GM18861 (cell line): ENCODE data around the gene BCL11A.
A peak's percentile ranks its signal among the peaks of the same experiment; 100 is the strongest.
"Not testable (repeated sequence)": the region's sequence is repeated elsewhere in the genome, so short reads cannot be mapped to it uniquely, and the experiment has no call there.

Source experiments
- ATAC-seq: cut with Tn5 transposase; IDR thresholded peaks from one replicate; pipeline ENCODE4 v1.9.1; 2021; ENCODE audit not compliant: unreplicated experiment

The BCL11A gene

DNA sequence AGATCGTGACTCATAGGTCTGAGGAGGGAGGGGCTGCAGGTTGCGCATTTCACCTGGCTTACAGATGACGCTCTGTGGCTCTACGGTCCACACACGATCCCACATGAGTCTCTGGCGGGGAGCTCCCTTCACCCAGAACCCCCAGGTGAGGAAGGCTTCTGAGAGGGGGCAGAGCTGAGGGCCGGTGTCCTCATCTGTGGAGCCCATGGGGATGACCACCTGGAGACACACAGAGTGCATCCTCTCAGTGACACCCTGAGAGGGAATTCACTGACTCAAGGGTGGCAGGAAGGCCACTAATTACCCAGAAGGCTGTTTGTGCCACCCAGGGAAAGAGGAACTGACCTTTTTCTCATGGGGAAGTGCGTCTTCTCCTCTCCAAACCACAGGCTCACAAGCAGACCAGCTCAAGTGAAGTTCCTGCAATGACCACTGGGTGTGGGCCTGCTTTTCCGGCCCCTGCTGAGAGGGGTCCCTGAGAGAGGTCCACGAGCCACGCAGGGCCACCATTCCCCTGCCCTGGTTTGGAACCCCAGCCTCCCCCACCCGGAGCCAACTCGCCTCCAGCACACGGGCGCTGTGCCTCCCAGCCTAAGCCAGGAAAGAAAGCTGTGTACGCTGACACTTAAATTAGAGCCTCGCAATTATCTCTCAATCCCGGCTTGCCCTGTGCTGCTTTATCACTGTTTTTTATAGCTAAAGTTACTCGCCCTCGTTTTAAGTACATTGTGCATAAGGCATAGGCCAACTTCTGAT lies 114.1 kb downstream of the BCL11A start:
- ATAC-seq = peak; percentile 99

DNA sequence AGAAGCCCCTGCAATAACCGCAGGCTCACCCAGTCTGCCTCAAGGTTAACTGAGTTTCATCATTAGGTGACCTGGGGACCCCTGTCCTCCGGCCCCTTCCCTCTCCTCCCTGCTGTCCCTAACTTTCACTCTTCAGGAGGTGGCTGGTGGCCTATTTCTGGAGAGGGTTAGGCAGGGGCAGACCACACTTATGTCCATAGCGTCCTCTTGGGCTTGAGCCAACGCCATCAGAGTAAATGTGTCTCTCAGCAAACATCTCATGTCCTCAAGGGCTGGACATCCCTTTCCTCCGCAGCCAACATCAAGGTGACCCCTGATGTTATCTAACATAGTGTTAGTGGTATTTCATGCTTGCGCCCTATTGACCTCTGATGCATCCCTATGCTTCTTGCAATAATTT lies 114.8 kb downstream of the BCL11A start:
- ATAC-seq = no peak

DNA sequence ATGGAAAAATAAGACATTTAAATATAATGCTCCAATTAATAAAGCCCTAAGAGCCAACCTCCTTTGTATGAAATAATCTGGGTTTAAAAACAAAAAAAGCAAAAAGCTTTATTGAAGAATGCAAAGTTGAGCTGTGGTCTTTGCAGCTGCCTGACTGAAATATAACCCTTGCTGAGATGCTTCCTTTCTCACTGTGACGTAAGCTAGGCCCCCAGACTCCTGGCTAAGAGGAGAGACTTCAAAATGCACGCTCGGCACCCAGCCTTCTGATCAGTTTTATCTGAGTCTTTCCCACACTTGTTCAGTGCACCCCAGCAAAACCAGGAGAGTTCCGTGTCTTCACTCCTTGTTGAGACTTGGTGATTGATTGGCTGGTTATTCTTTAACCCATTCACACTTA lies 115.3 kb downstream of the BCL11A start:
- ATAC-seq = no peak

DNA sequence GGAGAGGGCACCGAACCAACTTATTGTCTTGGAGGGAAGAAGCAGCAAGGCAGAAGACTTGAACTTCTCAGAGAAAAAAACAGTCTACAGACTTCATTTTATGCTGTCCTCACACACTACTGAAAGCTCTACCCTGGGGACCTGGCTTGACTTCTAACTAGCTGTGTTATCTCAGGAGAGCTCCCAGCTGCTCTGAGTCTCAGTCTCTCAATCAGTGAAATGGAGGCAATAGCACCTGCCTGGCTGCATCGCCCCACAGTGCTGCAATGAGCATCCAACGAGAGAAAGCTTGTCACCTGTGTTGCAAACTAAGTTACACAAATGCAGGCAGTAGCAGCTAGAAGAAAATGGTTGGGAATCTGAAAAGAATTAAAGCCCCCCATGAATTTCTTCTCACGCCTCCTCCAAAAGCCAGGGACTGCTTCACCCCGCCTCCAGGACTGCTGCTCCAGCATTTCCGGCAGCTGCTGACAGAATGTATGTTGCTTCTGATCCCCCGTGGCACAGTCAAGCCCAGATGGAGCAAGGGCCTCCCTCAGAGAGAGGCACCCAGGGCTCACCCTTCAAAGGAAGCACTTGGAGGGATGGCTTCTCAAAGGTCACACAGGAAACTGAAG lies 116.3 kb downstream of the BCL11A start:
- ATAC-seq = no peak

DNA sequence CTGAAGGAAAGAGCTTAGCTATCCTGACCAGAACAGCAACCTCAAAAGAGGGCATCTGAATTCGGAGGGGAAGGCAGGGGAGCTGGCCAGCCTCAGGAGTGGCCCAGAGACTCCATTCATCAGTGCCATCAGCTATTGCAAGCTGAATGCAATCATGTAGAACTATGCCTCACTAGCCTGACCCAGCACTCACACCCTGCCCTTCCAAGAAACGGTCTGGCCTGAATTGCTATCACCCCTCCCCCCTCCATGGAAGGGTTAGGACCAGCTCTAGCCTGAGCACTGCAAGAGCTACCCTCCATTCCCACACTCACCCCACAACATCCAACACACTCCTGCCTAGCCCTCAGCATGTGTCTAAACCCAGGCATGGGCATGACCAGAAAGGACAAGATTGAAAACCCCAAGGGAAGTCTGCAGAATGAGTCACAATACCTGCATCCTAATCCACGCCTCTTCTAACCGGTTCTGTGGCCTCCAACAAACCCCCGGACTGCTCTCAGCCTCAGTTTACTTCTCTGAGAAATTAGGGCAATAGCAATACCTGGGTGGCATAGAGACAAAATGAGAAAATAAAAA lies 120.3 kb downstream of the BCL11A start:
- no peak for ATAC-seq

GRCh38 chr2:60432035-60432601 lies 121.3 kb downstream of the BCL11A start:
- ATAC-seq = no peak

GRCh38 chr2:60429681-60430080 lies 123.8 kb downstream of the BCL11A start:
- ATAC-seq = no peak

GRCh38 chr2:60426880-60427279 lies 126.6 kb downstream of the BCL11A start:
- ATAC-seq = no peak

DNA sequence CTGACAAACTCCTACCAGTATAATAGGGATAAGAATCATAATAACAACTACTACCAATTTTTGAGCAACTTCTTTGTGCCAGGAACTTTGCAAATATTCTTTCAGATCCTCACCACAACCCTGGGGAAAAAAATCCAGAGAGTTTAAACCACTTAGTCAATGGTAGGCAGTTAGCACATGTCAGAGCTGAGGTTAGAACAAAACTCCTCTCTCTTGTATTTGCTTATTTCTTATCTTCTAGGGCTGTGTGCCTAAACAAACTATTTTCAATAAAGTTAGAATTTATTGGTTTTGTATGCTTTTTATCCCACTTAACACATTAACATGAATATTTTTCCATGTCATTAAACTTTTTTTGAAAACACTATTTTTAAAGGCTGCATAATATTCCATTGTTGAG lies 127.1 kb downstream of the BCL11A start:
- ATAC-seq = no peak

- ATAC-seq = no peak
These were observed 129.2 kb downstream of the BCL11A start for GRCh38 chr2:60424233-60424632.

DNA sequence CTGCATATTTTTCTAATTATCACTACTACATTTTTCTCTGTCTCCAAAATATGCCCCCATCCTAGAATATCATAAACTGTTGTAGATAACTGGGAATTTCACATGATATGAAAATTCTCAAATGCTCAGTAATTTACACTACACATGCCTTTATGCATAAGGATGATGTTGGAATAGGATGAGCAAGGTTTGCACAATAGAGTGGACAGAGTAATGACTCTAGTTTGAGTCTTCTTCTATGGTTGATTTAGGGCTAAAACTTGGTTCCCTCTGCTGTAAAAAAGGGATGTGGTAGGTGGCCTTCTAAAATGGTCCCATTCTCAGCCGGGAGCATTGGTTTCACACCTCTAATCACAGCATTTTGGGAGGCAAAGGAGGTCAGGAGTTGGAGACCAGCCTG lies 129.9 kb downstream of the BCL11A start:
- no peak for ATAC-seq

- no peak for ATAC-seq
These were observed 130.5 kb downstream of the BCL11A start for GRCh38 chr2:60422826-60423483.

DNA sequence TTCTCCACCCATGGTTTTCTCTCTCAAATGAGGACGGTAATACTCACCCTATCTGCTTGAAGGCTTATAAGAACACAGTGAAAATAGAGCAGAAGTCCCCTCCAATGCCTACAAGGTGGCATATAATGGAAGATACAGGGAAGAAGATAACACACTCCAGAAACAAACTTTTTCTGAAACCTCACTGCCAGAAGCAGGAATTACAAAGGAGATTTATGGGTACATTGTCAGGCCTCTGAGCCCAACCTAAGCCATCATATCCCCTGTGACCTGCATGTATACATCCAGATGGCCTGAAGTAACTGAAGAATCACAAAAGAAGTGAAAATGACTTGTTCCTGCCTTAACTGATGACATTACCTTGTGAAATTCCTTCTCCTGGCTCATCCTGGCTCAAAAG lies 136.2 kb downstream of the BCL11A start:
- not testable (repeated sequence) for ATAC-seq

- no peak for ATAC-seq
These were observed 137.0 kb downstream of the BCL11A start for GRCh38 chr2:60416221-60417008.

GRCh38 chr2:60415814-60416213 lies 137.6 kb downstream of the BCL11A start:
- no peak for ATAC-seq

- no peak for ATAC-seq
These were observed 138.8 kb downstream of the BCL11A start for GRCh38 chr2:60414495-60415138.

DNA sequence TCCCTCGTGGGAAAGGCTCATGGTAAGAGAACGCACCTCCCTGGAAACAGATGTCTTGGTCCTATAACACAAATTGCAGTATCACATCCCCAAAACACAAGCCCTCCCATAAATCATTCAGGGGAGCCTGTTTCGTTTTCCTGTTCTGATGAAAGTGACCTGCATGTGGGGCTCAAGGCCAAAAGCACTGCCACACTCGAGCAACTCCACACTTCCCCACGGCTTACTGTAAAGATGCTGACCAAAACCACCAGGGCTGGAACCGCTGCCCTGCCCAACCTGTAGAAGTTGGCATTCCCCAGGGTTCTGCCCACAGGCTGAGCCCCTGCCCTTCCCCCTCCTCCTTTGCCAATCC lies 139.7 kb downstream of the BCL11A start:
- ATAC-seq = peak; percentile 81

DNA sequence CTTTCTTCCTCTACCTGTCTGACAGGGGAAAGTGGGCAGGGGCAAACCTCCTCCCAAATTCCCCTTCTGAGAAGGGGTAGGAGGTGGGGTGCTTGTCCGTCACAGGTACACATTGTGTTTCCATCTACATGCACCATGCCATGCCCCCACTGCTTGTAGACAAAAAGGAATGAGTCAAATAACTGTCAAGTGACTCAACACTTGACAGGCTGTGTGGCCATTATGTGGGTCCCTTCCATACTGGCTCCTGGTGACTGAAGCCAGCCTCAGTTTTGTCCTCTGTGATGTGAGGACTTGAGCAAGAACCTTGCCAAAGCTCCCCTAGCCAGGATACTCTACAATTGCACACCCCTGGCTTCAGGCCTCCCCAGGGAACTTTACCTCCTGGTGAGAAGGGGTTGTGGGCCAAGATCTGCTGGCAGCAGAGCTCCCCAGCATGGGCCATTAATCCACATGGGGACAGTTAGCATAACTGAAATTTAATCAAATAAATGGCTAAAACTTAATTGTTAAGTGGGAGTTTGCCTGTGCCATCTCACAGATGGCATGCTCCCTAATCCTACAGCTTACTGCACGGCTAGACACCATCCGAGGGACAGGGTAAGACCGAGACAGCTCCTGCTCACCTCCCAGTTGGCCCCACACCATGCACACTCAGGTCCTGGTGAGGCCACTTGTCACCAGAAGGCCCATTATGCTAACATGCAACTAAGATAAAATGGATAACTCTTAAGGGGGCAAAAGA lies 140.2 kb downstream of the BCL11A start:
- ATAC-seq = peak; percentile 21

DNA sequence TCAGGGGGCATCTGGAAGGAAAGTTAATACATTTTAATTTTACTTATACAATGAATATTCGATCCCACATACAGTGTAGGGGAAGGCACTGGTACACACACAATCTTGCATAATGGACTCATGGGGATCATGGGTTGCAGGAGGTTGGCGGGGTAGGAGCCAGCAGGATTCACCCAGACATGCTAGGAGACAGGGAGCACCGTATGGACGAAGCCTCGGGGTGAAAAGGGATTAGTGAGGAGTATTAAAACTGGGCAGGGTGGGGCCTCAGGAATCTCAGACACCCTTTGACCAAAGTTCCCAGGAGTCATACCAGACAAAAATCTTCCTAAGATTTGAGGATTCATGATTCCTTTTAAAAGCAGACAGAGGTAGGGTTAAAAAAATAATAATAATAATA lies 140.8 kb downstream of the BCL11A start:
- no peak for ATAC-seq

DNA sequence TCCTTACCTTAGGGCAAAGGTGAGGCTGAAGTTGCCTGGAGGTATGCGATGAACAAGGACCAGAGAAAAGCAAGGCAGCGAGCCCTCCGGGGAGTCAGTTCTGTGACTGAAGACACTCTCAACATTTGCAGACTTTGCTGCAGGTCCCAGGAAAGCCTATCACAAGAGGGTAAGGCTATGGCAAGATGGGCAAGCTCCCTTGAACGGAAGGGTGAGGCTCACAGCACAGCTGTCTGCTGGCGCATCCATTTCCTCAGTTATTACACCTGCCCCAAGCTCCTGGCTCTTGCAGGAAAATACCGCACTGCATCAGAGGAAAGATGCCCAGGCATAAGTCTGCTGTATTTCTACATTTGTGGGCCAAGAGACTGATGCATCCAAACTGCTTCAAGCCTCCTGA lies 141.4 kb downstream of the BCL11A start:
- ATAC-seq = no peak
